Spinal cord (tissue), 10 donors: ENCODE data around the gene ZBTB24. TPM values are rescaled to one million over a fixed set of nuclear protein-coding genes. Genes with fewer than 3 reads are reported as not detected.
"Not testable (repeated sequence)": the region's sequence is repeated elsewhere in the genome, so short reads cannot be mapped to it uniquely, and the experiment has no call there.

Experiments
- DNase-seq, 6 donors: peaks; one replicate each; pipeline versions ENCODE4 v3.0.0 to v3.0.0-alpha.2; 2013 to 2015; ENCODE audit warnings: low spot score in 6 of 6, low read depth in 4 of 6
- H3K27ac ChIP-seq: one replicate; pipeline ENCODE4 v1.5.1; 2013; ENCODE audit warnings: low read depth, low read length, control low read depth
- H3K27me3 ChIP-seq: one replicate; pipeline ENCODE4 v1.6.1; 2013; ENCODE audit warnings: low read length; ENCODE audit not compliant: control insufficient read depth, insufficient read depth
- H3K36me3 ChIP-seq: one replicate; pipeline ENCODE4 v1.6.1; 2013; ENCODE audit warnings: low read length; ENCODE audit not compliant: control insufficient read depth, insufficient read depth
- H3K4me1 ChIP-seq: one replicate; pipeline ENCODE4 v1.6.1; 2013; ENCODE audit warnings: low read length; ENCODE audit not compliant: control insufficient read depth, insufficient read depth
- H3K4me3 ChIP-seq: one replicate; pipeline ENCODE4 v1.5.1; 2013; ENCODE audit warnings: low read depth, low read length, control low read depth
- H3K9me3 ChIP-seq: one replicate; pipeline ENCODE4 v1.6.1; 2013; ENCODE audit warnings: low read length; ENCODE audit not compliant: control insufficient read depth, insufficient read depth
- WGBS: methylation state at CpG from one replicate; pipeline ENCODE4 v1.1.5; 2013; ENCODE audit warnings: missing lambda C conversion rate; ENCODE audit not compliant: insufficient coverage; 5-methylcytosine and 5-hydroxymethylcytosine counted together
- long read RNA-seq, 4 donors: transcript quantifications; one replicate each; lab custom pipeline, GENCODE V29; 2026
- polyA plus RNA-seq, 2 donors: library from polyadenylated mRNA; unstranded; fragments of 120-200 nt; gene quantifications; one replicate each; pipeline ENCODE4 v1.2.1, GENCODE V29; 2013; ENCODE audit not compliant: insufficient read length in 2 of 2
- total RNA-seq, 2 donors: library from RNA; depleted of rRNA in 1 of 2; stranded (reverse); fragments of 120-200 nt in 1 of 2; fragments of >200 nt in 1 of 2; gene quantifications; one replicate each; pipeline versions ENCODE4 v1.2.3 to v1.2.4, GENCODE V29; 2013 to 2014
- donor health status: healthy.

ZBTB24 gene
- total RNA-seq (10 to 100 TPM in 1 of 2 donors, 1 to 10 TPM in 1; 7.6 to 10.7 TPM), polyA plus RNA-seq (1 to 10 TPM; 6.5 to 7.1 TPM)
- long read RNA-seq, donor 1, full-length matches to known transcripts = 1 of 1 reads
- long read RNA-seq, donor 1, partial matches to known transcripts = 0 of 1 reads
- long read RNA-seq, donor 1, other reads (novel, unspliced or antisense) = 0 of 1 reads
- long read RNA-seq, donor 2, full-length matches to known transcripts = 1 of 1 reads
- long read RNA-seq, donor 2, partial matches to known transcripts = 0 of 1 reads
- long read RNA-seq, donor 2, other reads (novel, unspliced or antisense) = 0 of 1 reads
- long read RNA-seq, donor 3 = 0 reads
- long read RNA-seq, donor 4, full-length matches to known transcripts = 1 of 1 reads
- long read RNA-seq, donor 4, partial matches to known transcripts = 0 of 1 reads
- long read RNA-seq, donor 4, other reads (novel, unspliced or antisense) = 0 of 1 reads

DNA sequence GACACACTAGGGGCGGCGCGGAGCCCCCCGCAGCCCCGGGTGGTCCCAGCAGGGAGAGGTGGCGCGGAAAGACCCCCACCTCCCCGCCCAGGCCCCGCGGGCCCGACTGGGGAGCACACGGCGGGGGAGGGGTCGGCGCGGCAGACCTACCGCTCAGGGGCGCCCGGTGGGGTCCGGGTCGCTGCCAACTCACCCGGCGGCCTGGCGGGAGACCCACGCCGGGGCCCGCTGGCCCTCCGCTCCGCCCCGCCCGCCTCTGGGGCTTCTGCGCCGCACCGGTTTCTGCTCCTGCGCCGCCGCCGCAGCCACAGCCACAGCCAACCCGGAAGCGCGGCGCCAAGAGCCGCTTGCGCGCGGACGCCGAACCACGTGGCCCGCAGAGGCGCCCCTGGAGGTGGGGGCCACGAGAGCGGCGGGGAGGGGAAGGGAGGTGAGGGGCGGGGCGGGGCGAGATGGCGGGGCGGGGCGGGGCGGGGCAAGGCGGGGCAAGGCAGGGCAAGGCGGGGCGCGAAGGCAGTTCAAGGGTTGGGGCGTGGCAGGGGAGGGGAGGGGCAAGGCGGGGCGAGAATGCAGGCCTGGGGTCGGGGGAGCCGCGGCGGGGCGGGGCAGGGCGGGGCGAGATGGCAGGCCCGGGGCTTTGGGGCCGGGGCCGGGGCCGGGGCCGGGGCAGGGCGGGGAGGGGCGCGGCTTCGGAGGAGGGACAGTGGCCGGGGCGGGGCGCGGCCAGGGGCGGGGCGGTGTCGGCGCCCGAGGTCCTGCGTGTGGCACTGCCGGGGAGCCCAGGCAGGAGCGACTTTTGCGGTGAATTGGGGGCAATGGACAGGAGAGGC lies at the start of gene ZBTB24:
Gene ZBTB24, minus strand, starts transcription at position 315 of the 830 bp plus-strand sequence. CDS start 1,193 bp downstream, outside the sequence.
- Histone ChIP-seq H3K4me3 (peak within 1 kb of the TSS; percentile 68), H3K36me3 (peaks cover 3% of the 10 kb centered on the region), H3K9me3 (no peaks in the 10 kb centered on the region), H3K27me3 (no peaks in the 10 kb centered on the region), H3K27ac (peak within 1 kb of the TSS; percentile 19), H3K4me1 (peaks cover 8% of the 10 kb centered on the region)
- DNase-seq = peak; percentile 54 to 96 (median 76)
- 0% methylated on average over 68 of the region's 97 CpGs for WGBS

DNA sequence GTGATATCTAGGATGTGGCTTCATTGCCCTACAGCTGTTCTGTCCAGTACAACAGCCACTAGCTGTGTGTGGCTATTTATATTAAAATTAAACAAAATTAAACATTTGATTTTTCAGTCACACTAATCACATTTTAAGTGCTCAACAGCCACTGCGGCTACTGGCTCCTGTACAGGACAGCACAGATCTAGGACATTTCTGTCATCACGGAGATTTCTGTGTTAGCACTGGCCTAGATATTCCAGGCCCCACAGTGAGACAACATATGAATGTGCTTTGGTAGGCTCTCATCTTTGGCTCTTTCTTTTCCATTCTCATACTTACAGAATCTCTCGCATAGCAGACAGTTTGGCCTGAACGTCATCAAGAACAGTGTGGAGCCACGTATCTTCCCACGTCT lies 48.4 kb upstream of the ZBTB24 start:
- Histone ChIP-seq H3K9me3 (no peaks in the 10 kb centered on the region), H3K27ac (no peak overlapping the region), H3K27me3 (no peaks in the 10 kb centered on the region), H3K4me1 (no peaks in the 10 kb centered on the region), H3K36me3 (no peaks in the 10 kb centered on the region), H3K4me3 (no peak overlapping the region)
- peak in 1 of 6 donors; percentile 3 for DNase-seq
- WGBS = 92% methylated on average over 2 of the region's 6 CpGs

DNA sequence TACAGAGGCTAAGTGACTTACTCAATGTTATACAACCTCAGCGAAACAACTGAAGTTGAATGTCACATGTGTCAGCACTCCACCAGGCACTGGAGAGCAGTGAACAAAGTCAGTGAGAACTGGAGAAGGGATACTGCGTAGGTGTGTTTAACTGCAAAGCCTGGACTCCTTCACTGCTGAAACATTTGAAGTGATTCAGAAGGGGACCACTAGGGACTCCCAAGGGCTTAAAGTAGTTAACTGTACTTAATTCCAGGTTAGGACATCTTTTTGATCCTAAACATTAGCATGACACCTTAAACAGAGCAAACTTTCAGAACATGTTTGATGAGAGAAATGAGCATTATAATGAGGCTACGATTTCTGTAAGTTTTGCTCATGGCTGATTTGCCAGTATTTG lies 45.0 kb upstream of the ZBTB24 start:
- 80% methylated on average over 2 of the region's 3 CpGs for WGBS
- H3K4me1 ChIP-seq = no peaks in the 10 kb centered on the region
- no peak overlapping the region for H3K27ac ChIP-seq
- H3K4me3 ChIP-seq = no peak overlapping the region
- H3K9me3 ChIP-seq = no peaks in the 10 kb centered on the region
- no peak for DNase-seq
- H3K27me3 ChIP-seq = no peaks in the 10 kb centered on the region
- no peaks in the 10 kb centered on the region for H3K36me3 ChIP-seq

DNA sequence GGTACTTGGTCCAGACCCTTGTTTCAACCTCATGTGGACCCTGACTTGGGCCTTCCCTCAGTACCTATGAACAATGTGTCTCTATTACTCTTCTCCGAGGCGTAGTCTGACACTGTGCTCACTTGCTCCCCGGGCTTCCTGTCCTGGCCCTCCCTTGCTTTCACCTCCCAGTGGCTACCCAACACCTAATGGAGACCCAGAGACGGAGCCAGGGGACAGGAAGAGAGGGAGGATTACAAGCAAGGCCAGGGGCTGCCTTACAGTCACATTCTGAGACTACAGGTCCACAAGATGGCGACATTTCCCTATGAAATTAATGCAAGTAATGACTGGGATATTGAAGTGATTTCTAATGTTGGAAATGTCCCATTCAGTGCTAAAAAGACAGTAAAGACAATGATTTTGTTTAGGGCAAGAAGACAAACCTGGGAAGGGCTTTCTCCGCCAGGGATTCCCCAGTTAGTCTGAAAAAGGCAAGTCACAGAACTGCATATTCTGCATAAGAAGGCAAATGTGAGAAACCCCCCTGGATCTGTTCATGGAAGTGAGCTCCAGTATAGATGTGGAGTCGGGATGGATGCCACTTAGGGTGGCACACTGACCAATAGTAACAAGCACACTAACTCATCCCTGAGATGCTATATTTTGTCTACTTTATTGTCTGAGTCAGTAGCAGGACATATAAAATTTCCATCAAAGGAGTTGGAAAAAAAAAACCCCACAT lies 44.0 kb upstream of the ZBTB24 start:
- Histone ChIP-seq H3K36me3 (no peaks in the 10 kb centered on the region), H3K4me1 (no peaks in the 10 kb centered on the region), H3K27me3 (no peaks in the 10 kb centered on the region), H3K27ac (no peak overlapping the region), H3K4me3 (no peak overlapping the region), H3K9me3 (no peaks in the 10 kb centered on the region)
- DNase-seq = peak; percentile 51 to 92 (median 62)
- WGBS = 55% methylated on average over 4 of the region's 7 CpGs

DNA sequence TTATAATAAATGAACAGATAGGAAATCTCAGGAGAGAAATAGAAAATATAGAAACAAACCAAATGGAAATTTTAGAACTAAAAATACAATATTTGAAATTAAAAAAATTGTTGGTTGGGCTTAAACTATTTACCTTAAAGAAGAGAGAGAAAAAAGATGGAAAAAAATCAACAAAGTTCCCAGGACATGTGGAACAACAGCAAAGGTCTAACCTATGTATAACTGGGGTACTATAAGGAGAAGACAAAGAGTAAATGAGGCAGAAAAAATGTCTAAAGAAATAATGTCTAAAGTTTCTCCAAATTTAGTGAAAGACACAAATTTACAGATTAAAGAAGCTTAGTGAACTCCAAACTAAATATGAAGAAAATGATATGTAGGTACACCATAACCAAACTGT lies 41.1 kb upstream of the ZBTB24 start:
- Histone ChIP-seq H3K27ac (no peak overlapping the region), H3K36me3 (no peaks in the 10 kb centered on the region), H3K4me3 (no peak overlapping the region), H3K27me3 (no peaks in the 10 kb centered on the region), H3K9me3 (no peaks in the 10 kb centered on the region), H3K4me1 (no peaks in the 10 kb centered on the region)
- no peak for DNase-seq

DNA sequence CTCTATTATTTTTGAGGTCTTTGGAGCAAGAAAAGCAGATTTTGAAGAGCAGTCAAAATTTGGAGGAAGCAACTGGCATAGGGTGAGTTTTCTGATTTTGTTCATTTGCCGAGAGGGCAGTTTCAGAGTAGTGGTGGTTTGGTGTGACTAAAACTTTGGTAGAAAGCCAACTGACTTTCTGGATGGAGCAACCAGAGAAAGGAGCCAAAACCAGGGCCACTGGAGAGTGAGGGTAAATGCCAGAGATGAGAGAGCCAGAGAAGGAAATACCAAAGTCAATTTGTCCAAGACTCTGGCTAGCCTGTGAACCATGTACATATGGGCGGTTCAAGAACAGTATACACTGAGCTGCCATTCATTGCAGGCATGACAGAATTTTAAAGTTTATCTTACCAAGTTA lies 40.5 kb upstream of the ZBTB24 start:
- Histone ChIP-seq H3K4me3 (no peak overlapping the region), H3K4me1 (no peaks in the 10 kb centered on the region), H3K27me3 (no peaks in the 10 kb centered on the region), H3K27ac (no peak overlapping the region), H3K36me3 (no peaks in the 10 kb centered on the region), H3K9me3 (no peaks in the 10 kb centered on the region)
- WGBS = 71% methylated on average over 1 of the region's 2 CpGs
- no peak for DNase-seq

DNA sequence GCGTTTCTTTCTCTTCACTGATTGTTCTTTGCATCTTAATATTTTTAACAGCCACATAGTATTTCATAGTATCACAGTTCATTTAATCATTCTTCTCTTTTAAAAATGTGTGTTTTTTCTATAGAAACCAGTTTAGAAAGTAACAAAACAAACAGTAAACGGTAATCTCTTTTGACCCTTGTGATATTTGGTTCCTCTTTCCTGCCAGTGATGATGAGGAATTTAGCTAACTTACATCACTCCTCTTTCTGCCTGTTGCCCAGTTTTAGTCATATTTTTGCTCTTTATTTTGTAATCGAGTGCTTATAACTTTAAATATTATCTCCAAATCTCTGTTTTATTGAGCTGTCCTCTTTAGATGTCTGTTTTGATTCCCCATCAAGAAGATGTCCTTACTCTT lies 38.1 kb upstream of the ZBTB24 start:
- Histone ChIP-seq H3K36me3 (no peaks in the 10 kb centered on the region), H3K9me3 (no peaks in the 10 kb centered on the region), H3K27ac (no peak overlapping the region), H3K4me1 (no peaks in the 10 kb centered on the region), H3K27me3 (no peaks in the 10 kb centered on the region), H3K4me3 (no peak overlapping the region)
- WGBS = no CpG with 5 or more reads among the region's 3 CpGs
- no peak for DNase-seq

DNA sequence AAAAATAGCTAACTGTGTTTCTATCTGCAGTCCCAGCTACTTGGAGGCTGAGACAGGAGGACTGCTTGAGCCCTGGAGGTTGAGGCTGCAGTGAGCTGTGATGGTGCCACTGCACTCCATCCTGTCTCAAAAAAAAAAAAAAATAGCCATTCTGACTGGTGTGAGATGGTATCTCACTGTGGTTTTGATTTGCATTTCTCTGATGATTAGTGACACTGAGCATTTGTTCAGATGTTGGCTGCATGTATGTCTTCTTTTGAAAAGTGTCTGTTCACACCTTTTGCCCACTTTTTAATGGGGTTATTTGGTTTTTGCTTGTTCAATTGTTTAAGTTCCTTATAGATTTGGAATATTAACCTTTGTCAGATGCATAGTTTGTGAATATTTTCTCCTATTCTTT lies 36.6 kb upstream of the ZBTB24 start:
- not testable (repeated sequence) for DNase-seq, H3K9me3 ChIP-seq, H3K27ac ChIP-seq, H3K27me3 ChIP-seq, H3K4me3 ChIP-seq, H3K4me1 ChIP-seq, H3K36me3 ChIP-seq

DNA sequence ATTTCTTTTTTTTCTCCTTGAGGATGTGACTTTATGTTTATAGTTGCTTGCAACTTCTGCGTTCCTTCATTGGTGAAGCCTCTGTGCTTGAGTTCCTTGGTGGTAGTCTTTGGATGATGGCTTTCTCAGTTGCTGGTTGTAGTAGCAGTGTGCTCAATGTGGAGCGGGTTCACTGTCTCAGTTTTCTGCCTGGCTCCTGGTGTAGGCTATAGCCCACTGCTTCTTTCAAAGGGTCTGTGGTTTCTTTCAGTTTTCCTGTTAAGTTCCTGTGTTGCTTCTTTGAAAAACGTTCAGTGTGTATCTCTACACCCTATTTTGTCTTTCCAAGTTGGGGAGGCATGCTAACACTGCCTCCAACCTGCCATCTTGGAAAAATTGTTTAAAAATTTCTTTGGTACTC lies 33.9 kb upstream of the ZBTB24 start:
- no peaks in the 10 kb centered on the region for H3K4me1 ChIP-seq
- H3K36me3 ChIP-seq = no peaks in the 10 kb centered on the region
- DNase-seq = no peak
- H3K9me3 ChIP-seq = no peaks in the 10 kb centered on the region
- H3K27me3 ChIP-seq = no peaks in the 10 kb centered on the region
- H3K27ac ChIP-seq = no peak overlapping the region
- no peak overlapping the region for H3K4me3 ChIP-seq
- WGBS = 61% methylated on average over 2 of the region's 3 CpGs
